ENCODE measurements around the gene MLLT10.

GRCh38 chr10:21524526-21525366, 9.3 kb upstream of the MLLT10 start:
- TF ChIP-seq TEAD4 (CRISPR knock-in tag; IDR thresholded peaks at IDR 0.05) (no peak), ELF4 (CRISPR knock-in tag; IDR thresholded peaks at IDR 0.05; ENCODE audit: low read depth) (no peak), CTCF (IDR thresholded peaks at IDR 0.05) (no peak), NR3C1 (CRISPR knock-in tag; conservative IDR thresholded peaks at IDR 0.05; ENCODE audit: low read depth) (no peak), USF2 (CRISPR knock-in tag; IDR thresholded peaks at IDR 0.05) (no peak), CREM (CRISPR knock-in tag; IDR thresholded peaks at IDR 0.05) (no peak), ZNF219 (CRISPR knock-in tag; IDR thresholded peaks at IDR 0.05; ENCODE audit: borderline replicate concordance) (no peak), MAX (CRISPR knock-in tag; IDR thresholded peaks at IDR 0.05) (no peak), ESRRA (CRISPR knock-in tag; IDR thresholded peaks at IDR 0.05; ENCODE audit: borderline replicate concordance) (no peak)

Measured in WTC11 (cell line).